Nucleus accumbens (tissue), 56 donors: ENCODE measurements around the gene XAGE2.

ENCODE experiments used
- DNase-seq, 56 donors: peaks; one replicate each; lab custom pipeline; 2025; lab: John Stamatoyannopoulos, UW

Gene XAGE2

DNA sequence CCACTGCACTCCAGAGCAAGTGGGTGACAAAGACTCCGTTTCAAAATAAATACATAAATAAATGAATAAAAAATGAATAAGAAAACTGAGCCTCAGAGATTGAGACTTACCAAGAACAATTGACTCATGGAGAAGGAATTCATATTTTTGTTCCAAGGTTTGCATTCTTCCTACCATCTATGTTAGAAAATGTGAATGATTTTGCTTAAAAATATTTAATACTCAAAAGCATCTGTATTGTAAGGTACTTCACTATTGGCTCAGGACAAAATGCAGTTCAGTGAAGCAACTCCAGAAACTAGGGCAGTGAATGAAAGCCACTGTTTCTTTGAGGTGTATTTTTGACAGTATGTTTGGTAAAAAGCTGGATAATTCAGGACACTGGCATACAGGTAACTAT, 54.1 kb downstream of the XAGE2 start:
- no peak for DNase-seq

DNA sequence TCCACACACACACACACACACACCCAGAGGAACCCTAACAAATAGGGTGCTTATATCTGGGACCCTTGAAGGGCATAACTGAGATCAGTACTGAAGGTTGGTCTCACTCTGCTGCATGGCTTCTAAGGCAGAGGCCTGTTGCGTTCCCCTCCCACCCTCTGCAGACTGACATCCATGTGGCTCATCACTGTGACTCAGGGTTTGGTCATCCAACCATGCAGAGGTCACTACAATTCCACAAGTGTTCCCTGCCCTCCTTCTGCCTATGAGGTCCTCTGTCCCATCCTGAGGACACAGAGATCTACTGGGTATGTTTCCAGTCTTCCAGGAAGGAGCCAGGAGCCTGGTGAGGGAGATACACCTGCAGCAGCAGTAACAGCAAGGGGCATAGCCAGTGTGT, 55.8 kb downstream of the XAGE2 start:
- no peak for DNase-seq
